SH-SY5Y (cell line): ENCODE results near the gene ADORA2A.

ENCODE experiments used
- GATA2 ChIP-seq: IDR thresholded peaks from 2 replicates; pipeline ENCODE4 v1.6.1; 2011; ENCODE audit warnings: mild to moderate bottlenecking, low read depth, low read length
- GATA3 ChIP-seq: IDR thresholded peaks from 2 replicates; pipeline ENCODE4 v1.6.1; 2011; ENCODE audit warnings: low read depth, mild to moderate bottlenecking, low read length, moderate library complexity

GRCh38 chr22:24459911-24460310 lies 32.5 kb downstream of the ADORA2A start:
- TF ChIP-seq GATA3 (no peak), GATA2 (no peak)
